ENCODE measurements around the gene OR2H2.

The OR2H2 gene

DNA sequence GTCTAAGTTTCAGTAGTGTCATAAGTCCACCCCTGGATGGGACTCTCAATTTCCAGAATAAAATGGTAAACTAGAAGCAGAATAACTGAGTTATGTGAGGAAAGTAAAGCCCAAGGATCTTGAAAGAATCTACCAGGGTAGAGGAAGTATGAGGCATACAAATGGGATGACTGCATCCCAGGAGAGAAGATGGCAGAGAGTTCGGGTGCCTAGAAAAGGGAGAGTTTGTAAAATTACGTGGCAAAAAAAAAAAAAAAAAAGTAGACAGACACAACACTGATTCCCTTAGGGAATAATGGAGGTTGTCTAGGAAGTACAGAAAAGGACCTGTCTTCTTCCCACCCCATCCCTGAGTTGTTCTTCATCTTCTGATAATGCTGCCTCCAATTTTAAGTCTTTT, 44.6 kb downstream of the OR2H2 start:
- DNase-seq (ENCODE audit: low read depth): no peak

DNA sequence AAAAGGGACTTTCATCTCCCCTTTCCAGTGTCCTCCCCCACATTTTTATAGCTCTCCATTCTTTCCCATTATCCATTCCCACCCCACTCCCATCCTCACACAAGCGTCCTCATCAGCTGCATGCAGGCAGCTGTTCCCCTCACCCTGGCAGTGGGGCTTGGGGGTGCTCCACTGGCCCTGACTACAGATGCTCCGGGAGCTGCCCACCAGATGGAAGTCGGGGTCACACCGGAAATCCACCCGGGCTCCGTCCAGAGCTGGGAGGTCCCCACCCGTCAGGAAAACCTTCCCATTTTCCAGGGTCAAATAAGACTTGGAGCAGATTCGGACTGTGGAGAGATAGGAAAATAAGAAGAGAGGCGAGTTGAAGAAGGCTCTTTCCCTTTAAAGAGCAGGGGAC, 45.4 kb downstream of the OR2H2 start:
- DNase-seq (ENCODE audit: low read depth): no peak

DNA sequence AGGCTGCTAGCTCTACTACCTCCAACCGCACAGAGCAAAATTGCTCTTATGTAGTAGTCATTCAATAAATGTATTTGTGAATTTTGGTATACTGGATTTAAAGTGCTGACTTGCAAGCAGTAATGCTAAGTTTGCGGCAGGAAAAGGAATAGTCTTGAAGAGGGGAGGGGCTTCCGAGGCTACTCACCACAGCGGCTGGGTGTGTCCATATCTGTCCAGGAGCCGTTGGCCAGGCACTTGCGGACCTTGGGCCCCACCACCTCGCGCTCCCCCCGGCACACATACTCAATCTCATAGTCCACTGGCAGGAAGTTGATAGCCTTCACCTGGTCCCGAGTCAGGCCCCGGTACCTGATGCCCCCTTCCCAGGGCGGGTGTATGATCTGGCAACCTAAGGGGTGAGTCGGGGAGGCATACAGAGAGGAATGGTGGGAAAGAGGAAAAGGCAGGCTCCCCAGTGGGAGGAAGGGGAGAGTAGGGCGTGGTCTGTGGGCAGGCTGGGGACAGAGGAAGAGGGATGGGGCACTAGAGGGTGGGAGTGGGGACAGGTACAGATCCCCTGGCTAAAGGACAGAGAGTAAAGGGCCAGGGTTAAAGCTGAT, 46.4 kb downstream of the OR2H2 start:
- no peak for DNase-seq (ENCODE audit: low read depth)

DNA sequence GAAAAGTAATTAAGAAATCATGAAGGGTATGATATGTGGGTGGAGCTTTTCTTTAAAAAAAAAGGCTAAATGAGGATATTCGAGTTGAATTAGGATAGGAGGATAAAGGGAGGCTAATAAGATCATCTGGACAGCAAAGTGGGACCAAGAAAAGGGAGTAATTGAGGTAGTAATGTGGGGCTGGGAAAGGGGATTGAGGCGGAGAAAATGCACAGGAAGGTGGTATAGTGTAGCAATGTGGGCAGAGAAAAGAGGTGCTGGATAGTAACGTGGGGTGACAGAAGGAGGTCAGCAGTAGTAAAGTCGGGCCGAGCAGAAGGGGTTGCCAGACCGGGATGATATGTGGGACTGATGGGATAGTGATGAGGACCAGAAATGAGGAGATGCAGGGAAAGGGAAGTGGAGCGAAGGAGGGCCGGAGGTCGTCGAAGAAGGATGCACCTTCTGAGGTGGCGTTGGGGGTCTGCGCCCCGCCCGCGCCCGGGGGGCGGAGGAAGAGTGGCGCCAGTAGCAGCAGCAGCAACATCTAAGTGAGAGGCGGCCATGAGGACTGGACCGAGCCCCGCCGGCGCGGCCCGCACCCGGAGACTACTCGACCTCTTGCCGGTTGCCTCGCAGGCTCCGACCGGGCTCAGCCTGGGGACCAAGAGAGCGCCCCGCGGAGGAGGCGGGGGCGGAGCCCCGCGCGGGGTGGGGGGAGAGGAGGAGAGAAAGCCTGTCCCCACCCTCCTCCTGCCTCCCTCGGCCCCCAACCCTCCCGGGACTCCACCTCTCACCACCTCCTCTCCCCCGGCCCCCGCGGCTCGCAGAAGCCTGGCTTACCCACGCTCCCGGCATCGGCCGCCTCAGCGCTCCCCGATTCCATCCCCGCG, 47.2 kb downstream of the OR2H2 start:
- peak; percentile 79 for DNase-seq (ENCODE audit: low read depth)

DNA sequence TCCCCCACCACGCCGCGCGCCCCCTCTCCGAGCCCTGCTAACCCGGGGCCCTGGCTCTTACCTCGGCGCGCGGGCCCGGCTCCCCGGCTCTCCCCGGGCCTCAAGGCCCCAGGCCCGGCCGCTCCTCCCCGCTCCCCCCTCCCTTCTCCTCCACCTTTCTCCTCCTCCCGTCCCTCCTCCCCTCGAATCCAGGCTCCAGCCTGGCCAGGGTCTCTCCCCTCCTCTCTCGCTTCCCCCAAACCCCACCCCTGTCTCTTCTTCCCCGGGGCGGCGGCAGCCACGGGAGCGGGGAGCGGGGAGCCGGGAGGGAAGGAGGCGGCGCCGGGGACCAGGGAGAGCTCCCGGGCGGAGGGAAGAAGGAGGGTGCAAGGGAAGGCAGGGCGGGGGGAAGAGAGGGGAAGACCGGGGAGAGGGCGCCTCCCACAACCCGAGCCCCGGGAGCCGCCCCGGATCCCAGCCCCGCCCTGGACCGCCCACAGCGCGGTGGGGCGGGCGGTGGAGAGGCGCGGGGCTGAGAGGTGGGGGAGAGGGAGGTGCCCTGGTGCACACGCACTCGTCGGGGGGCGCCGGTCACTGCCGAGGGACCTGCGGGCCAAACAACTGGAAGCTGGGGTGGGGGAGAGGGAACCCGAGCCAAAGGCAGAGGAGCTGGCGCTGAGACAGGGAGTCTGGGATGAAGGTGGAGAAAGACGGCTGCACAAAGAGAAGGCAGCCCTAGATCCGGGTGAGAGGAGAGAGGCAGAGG, 48.0 kb downstream of the OR2H2 start, which contains the start of gene GABBR1:
GABBR1 (minus strand) TSS at position 395 of the 745 bp plus-strand sequence. CDS start 798 bp downstream, outside the sequence.
- DNase-seq (ENCODE audit: low read depth): peak; percentile 92

DNA sequence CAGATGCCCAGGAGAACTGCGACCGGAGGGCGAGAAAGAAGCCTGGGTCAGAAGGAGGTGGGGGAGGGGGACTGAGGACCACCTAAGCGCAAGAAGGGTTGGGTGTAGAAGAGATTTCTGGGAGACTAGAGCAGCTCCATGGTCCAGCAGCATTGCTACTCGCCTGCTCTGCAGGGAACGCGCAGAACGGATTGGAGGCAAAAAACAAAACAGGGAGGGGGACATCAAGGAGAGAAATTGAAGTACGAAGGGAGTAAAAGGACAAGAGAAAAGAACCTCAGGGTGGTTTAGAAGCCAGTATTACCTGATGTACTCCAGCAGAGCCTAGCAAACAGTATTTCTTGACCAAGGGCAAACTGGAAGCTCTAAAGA, 48.6 kb downstream of the OR2H2 start:
- DNase-seq (ENCODE audit: low read depth): no peak

DNA sequence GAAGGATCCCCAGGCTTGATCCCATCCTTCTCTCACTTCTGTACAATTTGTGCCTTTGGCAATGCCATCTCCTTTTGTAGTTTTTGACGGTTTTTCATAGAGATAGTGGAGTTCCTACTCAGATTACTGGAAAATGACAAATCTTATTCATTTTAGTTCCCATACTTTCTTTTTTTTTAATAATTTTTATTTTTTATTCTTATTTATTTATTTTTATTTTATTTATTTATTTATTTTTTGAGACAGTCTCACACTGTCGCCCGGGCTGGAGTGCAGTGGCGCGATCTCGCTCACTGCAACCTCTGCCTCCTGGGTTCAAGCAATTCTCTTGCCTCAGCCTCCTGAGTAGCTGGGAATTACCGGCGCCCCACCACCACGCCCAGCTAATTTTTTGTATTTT, 52.3 kb downstream of the OR2H2 start:
- no peak for DNase-seq (ENCODE audit: low read depth)

Measured in fibroblast of gingiva (primary cell).